NCI-H1436 treated with DMSO at 0.1 percent for 48 hours (cell line): Measurements from ENCODE around the gene SEMA3B.
"Not testable (repeated sequence)": the region's sequence is repeated elsewhere in the genome, so short reads cannot be mapped to it uniquely, and the experiment has no call there.

ENCODE experiments used
- DNase-seq: peaks from one replicate; lab custom pipeline; 2025; lab: John Stamatoyannopoulos, UW

The SEMA3B gene

GRCh38 chr3:50294089-50294488 is 25.1 kb downstream of the SEMA3B start:
- no peak for DNase-seq

- no peak for DNase-seq
These were observed 25.8 kb downstream of the SEMA3B start for GRCh38 chr3:50294492-50295403.

GRCh38 chr3:50295553-50296431 is 26.8 kb downstream of the SEMA3B start:
- no peak for DNase-seq

- no peak for DNase-seq
These were observed 27.9 kb downstream of the SEMA3B start for GRCh38 chr3:50296721-50297383.

GRCh38 chr3:50297384-50297775 is 28.4 kb downstream of the SEMA3B start:
- no peak for DNase-seq

GRCh38 chr3:50297896-50298725 is 29.2 kb downstream of the SEMA3B start:
- no peak for DNase-seq

GRCh38 chr3:50298836-50299637 is 30.1 kb downstream of the SEMA3B start, which contains the start of the genes HYAL3 and NAA80:
TSS of gene HYAL3 (minus strand) at chr3:50299405. CDS start at chr3:50295602, 3,803 bp downstream.
TSS of gene NAA80 (minus strand) at chr3:50299405. CDS start at chr3:50297463, 1,942 bp downstream.
- DNase-seq = peak; percentile 70

- DNase-seq = no peak
These were observed 30.6 kb downstream of the SEMA3B start for GRCh38 chr3:50299638-50299928.

GRCh38 chr3:50299929-50300680 is 31.2 kb downstream of the SEMA3B start:
- DNase-seq = no peak

GRCh38 chr3:50300681-50301254 is 31.8 kb downstream of the SEMA3B start:
- DNase-seq = no peak

- no peak for DNase-seq
These were observed 33.4 kb downstream of the SEMA3B start for GRCh38 chr3:50302095-50303012.

GRCh38 chr3:50303013-50303815 is 34.3 kb downstream of the SEMA3B start, which contains the start of gene HYAL1:
TSS of gene HYAL1 (minus strand) at chr3:50303574. CDS start at chr3:50302956, 618 bp downstream.
- DNase-seq = no peak

- no peak for DNase-seq
These were observed 35.7 kb downstream of the SEMA3B start for GRCh38 chr3:50304601-50305000.

- DNase-seq = not testable (repeated sequence)
These were observed 43.1 kb downstream of the SEMA3B start for GRCh38 chr3:50312041-50312440.

- no peak for DNase-seq
These were observed 45.4 kb downstream of the SEMA3B start for GRCh38 chr3:50314342-50314741.

- no peak for DNase-seq
These were observed 45.9 kb downstream of the SEMA3B start for GRCh38 chr3:50314816-50315215.

GRCh38 chr3:50316657-50317242 is 47.8 kb downstream of the SEMA3B start:
- DNase-seq = no peak
